ENCODE results near the gene SCAMP1. TPM values are rescaled to one million over a fixed set of nuclear protein-coding genes. Genes with fewer than 3 reads are reported as not detected.

Gene SCAMP1
- total and polyA plus RNA-seq, 2 donors (not counting 1 experiment from before 2014, with no cell fraction given): 44.3 to 60.6 TPM

DNA sequence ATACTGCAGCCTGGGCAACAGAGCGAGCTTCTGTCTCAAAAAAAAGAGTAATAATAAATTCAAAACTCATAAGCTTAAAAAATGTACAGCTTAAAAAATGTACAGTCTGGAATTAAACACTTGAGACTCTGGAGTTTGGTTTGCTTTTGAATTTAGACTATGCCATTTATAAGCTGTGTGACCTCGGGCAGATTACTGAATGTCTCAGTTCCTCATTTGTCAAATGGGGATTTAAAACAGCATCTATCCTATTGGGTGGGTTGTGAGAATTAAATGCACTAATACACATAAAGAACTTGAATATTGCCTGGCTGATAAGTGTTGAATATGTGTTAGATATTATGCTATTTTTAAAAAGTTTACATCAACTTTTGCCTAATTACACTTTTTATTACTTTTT is 98.4 kb downstream of the SCAMP1 start:
- Histone ChIP-seq H3K27ac (ENCODE audit: insufficient read depth, low read length) (no peak overlapping the region), H2AFZ (ENCODE audit: low read length) (no peak overlapping the region), H3K4me2 (ENCODE audit: extremely low read depth, insufficient read depth, low read length) (no peak overlapping the region), H3K36me3 (ENCODE audit: control insufficient read depth, insufficient read depth, low read length) (no peaks in the 10 kb centered on the region), H3K9ac (ENCODE audit: insufficient read depth, low read length) (no peak overlapping the region), H3K9me3 (ENCODE audit: control insufficient read depth, insufficient read depth, low read depth, low read length) (no peaks in the 10 kb centered on the region), H4K20me1 (ENCODE audit: control insufficient read depth, extremely low read depth, insufficient read depth, low read length) (no peaks in the 10 kb centered on the region), H3K4me1 (ENCODE audit: control insufficient read depth, extremely low read depth, insufficient read depth, low read length) (no peaks in the 10 kb centered on the region), H3K79me2 (ENCODE audit: control insufficient read depth, insufficient read depth, low read length) (no peaks in the 10 kb centered on the region), H3K4me3 (replicated peaks in 1 of 4; ENCODE audit: control extremely low read depth in 1 of 4, insufficient read depth in 1 of 4, low read depth in 3 of 4, low read length in 4 of 4) (no peak overlapping the region), H3K27me3 (ENCODE audit: control insufficient read depth, insufficient read depth, low read length) (no peaks in the 10 kb centered on the region)
- TF ChIP-seq EZH2 (IDR thresholded peaks at IDR 0.05; ENCODE audit: low read length, missing control alignments): no peak
- TF ChIP-seq, protein P1, sequence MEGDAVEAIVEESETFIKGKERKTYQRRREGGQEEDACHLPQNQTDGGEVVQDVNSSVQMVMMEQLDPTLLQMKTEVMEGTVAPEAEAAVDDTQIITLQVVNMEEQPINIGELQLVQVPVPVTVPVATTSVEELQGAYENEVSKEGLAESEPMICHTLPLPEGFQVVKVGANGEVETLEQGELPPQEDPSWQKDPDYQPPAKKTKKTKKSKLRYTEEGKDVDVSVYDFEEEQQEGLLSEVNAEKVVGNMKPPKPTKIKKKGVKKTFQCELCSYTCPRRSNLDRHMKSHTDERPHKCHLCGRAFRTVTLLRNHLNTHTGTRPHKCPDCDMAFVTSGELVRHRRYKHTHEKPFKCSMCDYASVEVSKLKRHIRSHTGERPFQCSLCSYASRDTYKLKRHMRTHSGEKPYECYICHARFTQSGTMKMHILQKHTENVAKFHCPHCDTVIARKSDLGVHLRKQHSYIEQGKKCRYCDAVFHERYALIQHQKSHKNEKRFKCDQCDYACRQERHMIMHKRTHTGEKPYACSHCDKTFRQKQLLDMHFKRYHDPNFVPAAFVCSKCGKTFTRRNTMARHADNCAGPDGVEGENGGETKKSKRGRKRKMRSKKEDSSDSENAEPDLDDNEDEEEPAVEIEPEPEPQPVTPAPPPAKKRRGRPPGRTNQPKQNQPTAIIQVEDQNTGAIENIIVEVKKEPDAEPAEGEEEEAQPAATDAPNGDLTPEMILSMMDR (conservative IDR thresholded peaks at IDR 0.05 in 1 of 2, IDR thresholded peaks at IDR 0.05 in 1 of 2; ENCODE audit: low read depth in 1 of 2, low read length in 2 of 2): no peak
- no peak for DNase-seq (ENCODE audit: low read depth in 2 of 2)

DNA sequence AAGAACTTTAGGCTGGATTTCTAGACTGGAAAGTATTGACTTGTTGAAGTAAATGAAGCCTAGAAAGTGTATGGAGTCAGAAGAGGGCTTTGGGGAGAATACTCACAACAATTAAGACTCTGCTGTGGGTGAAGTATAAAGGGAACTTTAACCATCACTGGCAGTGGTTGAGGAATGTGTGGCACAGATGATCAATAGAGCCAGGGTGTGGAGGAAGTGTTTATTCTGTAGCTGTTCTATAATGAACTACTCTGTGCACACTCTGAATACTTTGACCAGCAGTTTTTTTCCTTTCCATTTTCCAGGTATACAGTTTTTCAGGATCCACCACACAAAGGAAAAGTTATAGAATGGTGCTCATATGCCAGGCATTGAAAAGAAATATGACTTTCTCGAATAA is 106.7 kb downstream of the SCAMP1 start:
- no peak overlapping the region for H3K27ac ChIP-seq (ENCODE audit: insufficient read depth, low read length)
- no peaks in the 10 kb centered on the region for H3K36me3 ChIP-seq (ENCODE audit: control insufficient read depth, insufficient read depth, low read length)
- H3K4me1 ChIP-seq (ENCODE audit: control insufficient read depth, extremely low read depth, insufficient read depth, low read length): no peaks in the 10 kb centered on the region
- H3K9me3 ChIP-seq (ENCODE audit: control insufficient read depth, insufficient read depth, low read depth, low read length): no peaks in the 10 kb centered on the region
- TF ChIP-seq, protein P1 (conservative IDR thresholded peaks at IDR 0.05 in 1 of 2, IDR thresholded peaks at IDR 0.05 in 1 of 2; ENCODE audit: low read depth in 1 of 2, low read length in 2 of 2): no peak
- no peak for TF ChIP-seq EZH2 (IDR thresholded peaks at IDR 0.05; ENCODE audit: low read length, missing control alignments)
- H3K9ac ChIP-seq (ENCODE audit: insufficient read depth, low read length): no peak overlapping the region
- no peak overlapping the region for H2AFZ ChIP-seq (ENCODE audit: low read length)
- H3K4me3 ChIP-seq (replicated peaks in 1 of 4; ENCODE audit: control extremely low read depth in 1 of 4, insufficient read depth in 1 of 4, low read depth in 3 of 4, low read length in 4 of 4): no peak overlapping the region
- no peak overlapping the region for H3K4me2 ChIP-seq (ENCODE audit: extremely low read depth, insufficient read depth, low read length)
- no peaks in the 10 kb centered on the region for H4K20me1 ChIP-seq (ENCODE audit: control insufficient read depth, extremely low read depth, insufficient read depth, low read length)
- no peaks in the 10 kb centered on the region for H3K27me3 ChIP-seq (ENCODE audit: control insufficient read depth, insufficient read depth, low read length)
- DNase-seq (ENCODE audit: low read depth in 2 of 2): no peak
- no peaks in the 10 kb centered on the region for H3K79me2 ChIP-seq (ENCODE audit: control insufficient read depth, insufficient read depth, low read length)

DNA sequence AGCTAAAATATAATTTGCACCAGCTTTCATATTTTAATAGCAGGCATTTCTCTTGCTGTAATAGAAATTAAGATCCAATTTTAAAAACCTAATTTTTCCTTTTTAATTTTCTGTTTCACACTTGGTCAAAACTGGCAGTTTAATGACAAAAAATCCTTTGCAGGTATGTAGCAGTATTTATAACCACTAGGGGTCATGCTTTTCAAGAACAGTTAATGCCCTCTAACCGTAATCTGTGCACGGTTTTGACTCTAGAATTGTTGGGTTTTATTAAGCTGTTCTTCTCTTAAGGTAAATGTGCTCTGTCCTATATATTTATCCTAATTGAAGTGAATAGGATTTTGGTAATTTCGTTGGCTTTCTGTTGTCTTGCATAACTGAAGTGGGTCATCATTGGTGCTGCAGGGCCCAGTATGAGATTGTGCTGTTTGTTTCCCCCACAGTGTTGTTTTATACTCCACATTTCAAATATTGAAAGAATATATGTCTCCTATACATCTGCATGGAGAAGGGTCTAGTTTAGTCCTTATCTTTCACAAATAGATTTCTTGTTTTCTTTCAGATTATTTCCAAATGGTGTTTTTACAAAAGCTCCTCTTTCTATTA is 107.4 kb downstream of the SCAMP1 start:
- peak; percentile 53 to 73 for DNase-seq (ENCODE audit: low read depth in 2 of 2)
- Histone ChIP-seq H3K9me3 (ENCODE audit: control insufficient read depth, insufficient read depth, low read depth, low read length) (no peaks in the 10 kb centered on the region), H2AFZ (ENCODE audit: low read length) (no peak overlapping the region), H3K4me2 (ENCODE audit: extremely low read depth, insufficient read depth, low read length) (no peak overlapping the region), H3K79me2 (ENCODE audit: control insufficient read depth, insufficient read depth, low read length) (no peaks in the 10 kb centered on the region), H3K4me3 (replicated peaks in 1 of 4; ENCODE audit: control extremely low read depth in 1 of 4, insufficient read depth in 1 of 4, low read depth in 3 of 4, low read length in 4 of 4) (no peak overlapping the region), H3K36me3 (ENCODE audit: control insufficient read depth, insufficient read depth, low read length) (no peaks in the 10 kb centered on the region), H4K20me1 (ENCODE audit: control insufficient read depth, extremely low read depth, insufficient read depth, low read length) (no peaks in the 10 kb centered on the region), H3K4me1 (ENCODE audit: control insufficient read depth, extremely low read depth, insufficient read depth, low read length) (no peaks in the 10 kb centered on the region), H3K27me3 (ENCODE audit: control insufficient read depth, insufficient read depth, low read length) (no peaks in the 10 kb centered on the region), H3K27ac (ENCODE audit: insufficient read depth, low read length) (no peak overlapping the region), H3K9ac (ENCODE audit: insufficient read depth, low read length) (no peak overlapping the region)
- TF ChIP-seq, protein P1 (conservative IDR thresholded peaks at IDR 0.05 in 1 of 2, IDR thresholded peaks at IDR 0.05 in 1 of 2; ENCODE audit: low read depth in 1 of 2, low read length in 2 of 2): peak; percentile 65 to 69
- TF ChIP-seq EZH2 (IDR thresholded peaks at IDR 0.05; ENCODE audit: low read length, missing control alignments): no peak
